WI38 (cell line): Measurements from ENCODE around the gene SEMA7A.

Experiments
- H3K4me3 ChIP-seq: 2 replicates; pipeline ENCODE4 v1.5.1; 2011; ENCODE audit warnings: low read depth, mild to moderate bottlenecking, control low read depth, low read length
- TF ChIP-seq, protein P1 (sequence below): IDR thresholded peaks from 2 replicates; pipeline ENCODE4 v1.5.1; 2012; ENCODE audit warnings: low read depth, mild to moderate bottlenecking, control low read depth, low read length

Gene SEMA7A

DNA sequence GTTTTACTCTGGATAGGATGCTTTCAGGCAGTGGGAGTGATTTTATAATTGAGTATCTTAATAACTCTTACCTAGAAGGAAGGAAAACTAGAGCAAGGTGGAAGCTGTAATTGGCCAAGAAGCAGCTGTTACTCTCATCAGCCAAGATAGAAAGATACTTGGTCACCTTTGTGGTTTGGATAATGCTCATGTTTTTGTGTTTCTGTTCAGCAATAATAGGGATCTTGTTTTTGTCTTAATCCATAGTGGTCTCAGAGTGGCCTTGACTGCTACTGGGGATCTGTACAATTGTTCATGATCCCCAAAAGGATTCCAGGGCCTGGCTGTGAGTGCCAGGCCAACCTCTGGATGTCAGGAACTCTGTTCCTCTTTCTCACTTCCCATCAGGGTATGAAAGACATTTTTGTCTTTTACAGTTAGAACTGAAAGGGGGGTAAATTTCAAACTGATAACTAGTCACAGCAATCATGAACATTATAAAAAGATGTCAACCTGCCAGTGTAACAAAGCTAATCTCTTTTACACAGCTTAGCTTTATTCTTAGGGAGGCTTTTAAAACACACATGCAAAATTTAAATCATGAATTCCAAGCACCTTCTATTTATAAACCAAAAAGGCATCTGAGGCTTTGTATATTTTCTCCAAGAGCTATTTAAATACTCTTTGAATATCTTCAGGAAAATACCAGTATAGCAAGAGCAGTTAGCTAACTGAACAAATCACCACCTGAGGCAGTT is 21.2 kb upstream of the SEMA7A start:
- TF ChIP-seq, protein P1, sequence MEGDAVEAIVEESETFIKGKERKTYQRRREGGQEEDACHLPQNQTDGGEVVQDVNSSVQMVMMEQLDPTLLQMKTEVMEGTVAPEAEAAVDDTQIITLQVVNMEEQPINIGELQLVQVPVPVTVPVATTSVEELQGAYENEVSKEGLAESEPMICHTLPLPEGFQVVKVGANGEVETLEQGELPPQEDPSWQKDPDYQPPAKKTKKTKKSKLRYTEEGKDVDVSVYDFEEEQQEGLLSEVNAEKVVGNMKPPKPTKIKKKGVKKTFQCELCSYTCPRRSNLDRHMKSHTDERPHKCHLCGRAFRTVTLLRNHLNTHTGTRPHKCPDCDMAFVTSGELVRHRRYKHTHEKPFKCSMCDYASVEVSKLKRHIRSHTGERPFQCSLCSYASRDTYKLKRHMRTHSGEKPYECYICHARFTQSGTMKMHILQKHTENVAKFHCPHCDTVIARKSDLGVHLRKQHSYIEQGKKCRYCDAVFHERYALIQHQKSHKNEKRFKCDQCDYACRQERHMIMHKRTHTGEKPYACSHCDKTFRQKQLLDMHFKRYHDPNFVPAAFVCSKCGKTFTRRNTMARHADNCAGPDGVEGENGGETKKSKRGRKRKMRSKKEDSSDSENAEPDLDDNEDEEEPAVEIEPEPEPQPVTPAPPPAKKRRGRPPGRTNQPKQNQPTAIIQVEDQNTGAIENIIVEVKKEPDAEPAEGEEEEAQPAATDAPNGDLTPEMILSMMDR = no peak
- H3K4me3 ChIP-seq = no peak overlapping the region

DNA sequence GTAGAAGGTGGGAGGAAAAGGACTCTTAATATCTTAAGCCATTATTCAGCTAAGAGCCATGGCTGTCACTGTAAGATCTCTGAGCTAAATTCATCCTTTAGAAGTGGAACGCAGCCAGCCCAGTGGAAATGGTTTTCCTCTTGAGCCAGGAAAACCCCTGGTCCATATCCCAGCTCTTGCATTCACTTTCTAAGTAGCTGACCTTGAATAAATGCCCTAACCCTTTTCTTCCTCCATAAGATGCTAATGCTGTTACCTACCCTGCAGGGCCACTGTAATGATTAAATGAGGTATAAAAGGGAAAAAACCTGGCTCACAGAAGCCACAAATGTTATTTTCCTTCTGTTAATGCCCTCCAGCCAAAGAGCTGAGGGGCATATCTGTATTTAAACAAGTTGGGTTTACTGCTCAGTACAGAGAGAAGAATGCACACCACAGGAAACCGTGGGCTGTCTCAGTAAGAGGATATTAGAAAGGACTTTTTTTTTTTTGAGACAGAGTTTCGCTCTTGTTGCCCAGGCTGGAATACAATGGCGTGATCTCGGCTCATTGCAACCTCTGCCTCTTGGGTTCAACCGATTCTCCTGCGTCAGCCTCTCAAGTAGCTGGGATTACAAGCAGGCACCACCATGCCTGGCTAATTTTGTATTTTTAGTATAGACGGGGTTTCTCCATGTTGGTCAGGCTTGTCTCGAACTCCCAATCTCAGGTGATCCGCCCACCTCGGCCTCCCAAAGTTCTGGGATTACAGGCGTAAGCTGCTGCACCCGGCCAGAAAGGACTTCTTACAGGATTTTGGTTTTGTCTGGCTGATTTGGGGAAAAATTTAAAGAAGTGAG is 20.4 kb upstream of the SEMA7A start:
- H3K4me3 ChIP-seq = no peak overlapping the region
- TF ChIP-seq, protein P1 = no peak

DNA sequence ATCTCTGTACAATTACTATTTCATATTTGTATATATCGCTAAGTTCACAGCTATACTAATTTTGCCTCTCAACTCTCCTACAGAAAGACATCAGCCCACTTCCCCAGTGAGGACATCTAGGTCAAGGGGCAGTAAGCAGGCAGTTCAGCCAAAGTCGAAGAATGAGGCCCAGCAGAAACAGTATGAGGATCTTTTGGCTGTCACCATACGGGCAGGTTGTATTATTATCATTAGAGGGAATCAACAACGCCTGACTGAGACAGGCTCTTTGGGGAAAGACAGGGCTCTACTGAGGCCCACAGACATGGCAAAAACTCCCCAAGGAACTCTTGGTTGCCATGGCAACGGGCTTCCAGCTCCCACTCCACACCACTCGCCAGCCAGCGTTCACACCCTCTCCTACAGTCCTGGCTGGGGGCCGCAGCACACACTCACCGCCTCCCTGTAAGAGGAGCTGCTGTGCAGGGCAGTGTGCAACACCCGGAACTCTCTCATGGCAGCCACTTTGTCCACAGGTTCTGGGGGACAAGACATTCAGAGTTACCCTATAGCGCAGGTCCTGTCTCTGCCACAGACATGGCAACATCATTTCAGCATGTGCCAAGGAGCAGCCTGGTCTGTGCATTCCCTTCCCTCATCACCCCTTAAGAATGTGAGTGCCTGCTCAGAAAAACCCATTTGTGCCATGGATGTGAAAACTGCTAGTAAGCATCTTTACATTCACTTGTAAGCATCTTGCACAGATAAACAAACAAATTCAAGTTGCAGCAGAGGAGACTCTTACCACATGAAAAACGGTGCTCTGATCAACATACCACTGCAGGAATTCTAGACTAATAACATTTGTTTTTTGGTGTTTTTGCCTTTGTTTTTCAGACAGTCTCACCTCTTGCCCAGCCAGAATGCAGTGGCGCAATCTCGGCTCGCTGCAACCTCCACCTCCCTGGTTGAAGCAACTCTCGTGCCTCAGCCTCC is 18.4 kb upstream of the SEMA7A start:
- no peak overlapping the region for H3K4me3 ChIP-seq
- TF ChIP-seq, protein P1 = no peak

DNA sequence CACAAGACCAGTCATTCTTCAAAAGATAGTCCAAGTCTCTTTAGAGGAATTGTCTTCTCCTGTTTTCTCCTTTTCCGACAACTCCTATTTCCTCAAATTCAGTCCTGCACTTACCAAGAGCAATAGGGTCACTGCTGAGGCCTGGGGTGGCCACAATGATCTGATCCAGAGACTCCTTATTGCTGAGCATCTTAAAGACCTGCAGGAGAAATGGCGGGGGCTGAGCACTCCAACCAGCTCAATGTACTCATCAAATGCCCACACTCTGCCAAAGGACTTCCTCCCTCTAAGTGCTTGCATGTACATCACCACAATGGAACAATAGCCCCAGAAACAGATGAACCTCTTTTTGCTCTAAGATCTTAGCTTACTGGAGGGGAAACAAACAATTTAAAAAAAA is 17.6 kb upstream of the SEMA7A start:
- TF ChIP-seq, protein P1 = no peak
- H3K4me3 ChIP-seq = no peak overlapping the region

DNA sequence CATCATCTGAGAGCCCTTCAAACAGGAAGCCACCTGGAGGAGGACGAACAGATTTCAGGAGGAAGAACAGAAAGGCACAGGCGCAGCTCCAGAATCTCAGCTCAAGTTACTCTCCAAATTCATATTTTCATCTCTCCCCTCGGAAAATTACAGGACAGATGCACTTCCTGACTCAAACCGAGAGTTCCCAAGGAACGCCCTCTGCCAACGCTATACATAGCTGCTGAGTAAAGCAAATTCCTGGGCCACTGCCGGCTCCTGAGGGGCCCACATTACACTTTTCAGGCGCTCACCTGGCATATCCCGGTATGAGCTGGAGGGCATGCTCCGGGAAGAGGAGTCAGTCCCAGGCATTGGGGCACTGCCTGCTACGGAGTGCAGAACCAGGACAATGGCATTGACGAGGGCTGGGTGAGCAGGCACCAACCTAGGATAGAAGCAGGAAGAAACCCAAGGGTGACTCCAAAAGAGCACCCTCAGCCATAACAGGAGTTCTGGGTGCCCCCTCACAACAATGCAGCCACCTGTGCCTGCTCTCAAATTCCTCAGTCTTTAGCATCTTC is 16.0 kb upstream of the SEMA7A start:
- no peak overlapping the region for H3K4me3 ChIP-seq
- TF ChIP-seq, protein P1 = no peak

DNA sequence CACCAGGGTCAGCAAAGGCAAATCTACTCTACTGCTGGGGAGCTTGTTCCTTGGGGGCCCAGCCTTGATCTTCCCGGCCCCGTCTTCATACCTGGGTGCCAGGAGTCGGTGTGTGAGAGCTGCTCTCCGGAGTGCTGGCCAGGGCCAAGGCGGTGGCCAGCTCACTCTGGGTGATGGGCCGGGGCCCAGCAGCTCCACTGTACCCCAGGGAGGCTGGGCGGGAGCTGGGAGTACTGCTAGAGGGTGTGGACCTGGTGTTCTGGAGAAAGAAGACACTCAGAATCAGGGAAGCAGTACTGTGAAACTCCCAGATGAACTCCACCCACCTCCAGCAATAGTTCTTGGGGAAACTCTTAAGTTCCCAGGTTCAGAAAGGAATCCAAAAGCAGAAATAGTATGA is 15.3 kb upstream of the SEMA7A start:
- H3K4me3 ChIP-seq = no peak overlapping the region
- TF ChIP-seq, protein P1 = no peak
